HG03439 (cell line): ENCODE data around the gene HOXB5.

Experiments used
- ATAC-seq: cut with Tn5 transposase; IDR thresholded peaks from one replicate; pipeline ENCODE4 v1.9.1; 2021; ENCODE audit warnings: mild to moderate bottlenecking, moderate library complexity; ENCODE audit not compliant: unreplicated experiment

The HOXB5 gene

GRCh38 chr17:48577330-48577945 lies 16.1 kb downstream of the HOXB5 start:
- no peak for ATAC-seq

GRCh38 chr17:48576479-48577309 lies 16.9 kb downstream of the HOXB5 start:
- ATAC-seq: no peak

GRCh38 chr17:48575673-48576478 lies 17.7 kb downstream of the HOXB5 start:
- ATAC-seq: no peak

- no peak for ATAC-seq
Observed at GRCh38 chr17:48575066-48575582, 18.5 kb downstream of the HOXB5 start.

GRCh38 chr17:48574505-48575065 lies 19.0 kb downstream of the HOXB5 start:
- no peak for ATAC-seq

GRCh38 chr17:48571826-48572417 lies 21.7 kb downstream of the HOXB5 start:
- ATAC-seq: no peak

GRCh38 chr17:48571024-48571818 lies 22.4 kb downstream of the HOXB5 start:
- no peak for ATAC-seq

- no peak for ATAC-seq
Observed at GRCh38 chr17:48570325-48571023, 23.1 kb downstream of the HOXB5 start.

GRCh38 chr17:48569674-48570324 lies 23.8 kb downstream of the HOXB5 start:
- ATAC-seq: no peak

- ATAC-seq: no peak
Observed at GRCh38 chr17:48569240-48569582, 24.4 kb downstream of the HOXB5 start.

- no peak for ATAC-seq
Observed at GRCh38 chr17:48568499-48569239, 24.9 kb downstream of the HOXB5 start.

GRCh38 chr17:48567646-48568354 lies 25.8 kb downstream of the HOXB5 start:
- ATAC-seq: no peak

GRCh38 chr17:48567209-48567608 lies 26.4 kb downstream of the HOXB5 start:
- ATAC-seq: no peak

GRCh38 chr17:48566717-48567116 lies 26.9 kb downstream of the HOXB5 start:
- no peak for ATAC-seq

GRCh38 chr17:48565925-48566710 lies 27.5 kb downstream of the HOXB5 start:
- ATAC-seq: no peak

- ATAC-seq: no peak
Observed at GRCh38 chr17:48565022-48565554, 28.5 kb downstream of the HOXB5 start.
